ENCODE measurements around the gene RMRP.

The RMRP gene

GRCh38 chr9:35635730-35636129 lies 22.1 kb downstream of the RMRP start:
- Histone ChIP-seq H3K4me1 (ENCODE audit: low read length) (peaks cover 29% of the 10 kb centered on the region), H3K36me3 (replicated peaks; ENCODE audit: low read depth, low read length) (no peaks in the 10 kb centered on the region), H3K9me3 (ENCODE audit: insufficient read depth, low read length) (no peaks in the 10 kb centered on the region), H2AFZ (ENCODE audit: low read depth, low read length) (no peak overlapping the region), H3K79me2 (ENCODE audit: low read length) (no peaks in the 10 kb centered on the region), H3K4me3 (ENCODE audit: low read length) (no peak overlapping the region), H3K27me3 (ENCODE audit: low read depth, low read length) (no peaks in the 10 kb centered on the region), H3K9ac (ENCODE audit: low read length) (no peak overlapping the region), H4K20me1 (ENCODE audit: insufficient read depth, low read length) (no peaks in the 10 kb centered on the region), H3K27ac (ENCODE audit: low read length) (no peak overlapping the region), H3K4me2 (ENCODE audit: low read length) (peak overlapping the region; percentile 27)
- TF ChIP-seq CTCF (IDR thresholded peaks at IDR 0.05; ENCODE audit: low read depth, low read length) (no peak), EZH2phosphoT487 (IDR thresholded peaks at IDR 0.05; ENCODE audit: low read depth) (no peak)

- H3K9ac ChIP-seq (ENCODE audit: low read length), result no peak overlapping the region
- no peaks in the 10 kb centered on the region for H4K20me1 ChIP-seq (ENCODE audit: insufficient read depth, low read length)
- peaks cover 24% of the 10 kb centered on the region for H3K4me1 ChIP-seq (ENCODE audit: low read length)
- H3K27ac ChIP-seq (ENCODE audit: low read length), result no peak overlapping the region
- no peaks in the 10 kb centered on the region for H3K36me3 ChIP-seq (replicated peaks; ENCODE audit: low read depth, low read length)
- TF ChIP-seq EZH2phosphoT487 (IDR thresholded peaks at IDR 0.05; ENCODE audit: low read depth) (no peak), CTCF (IDR thresholded peaks at IDR 0.05; ENCODE audit: low read depth, low read length) (no peak)
- H3K27me3 ChIP-seq (ENCODE audit: low read depth, low read length), result no peaks in the 10 kb centered on the region
- no peak overlapping the region for H2AFZ ChIP-seq (ENCODE audit: low read depth, low read length)
- H3K4me2 ChIP-seq (ENCODE audit: low read length), result no peak overlapping the region
- no peaks in the 10 kb centered on the region for H3K9me3 ChIP-seq (ENCODE audit: insufficient read depth, low read length)
- H3K79me2 ChIP-seq (ENCODE audit: low read length), result no peaks in the 10 kb centered on the region
- no peak overlapping the region for H3K4me3 ChIP-seq (ENCODE audit: low read length)
Measured at GRCh38 chr9:35629597-35629996, 28.2 kb downstream of the RMRP start.

GRCh38 chr9:35628389-35628991 lies 29.3 kb downstream of the RMRP start:
- H2AFZ ChIP-seq (ENCODE audit: low read depth, low read length), result no peak overlapping the region
- H3K79me2 ChIP-seq (ENCODE audit: low read length), result no peaks in the 10 kb centered on the region
- H3K27ac ChIP-seq (ENCODE audit: low read length), result no peak overlapping the region
- TF ChIP-seq CTCF (IDR thresholded peaks at IDR 0.05; ENCODE audit: low read depth, low read length) (no peak), EZH2phosphoT487 (IDR thresholded peaks at IDR 0.05; ENCODE audit: low read depth) (no peak)
- H3K4me1 ChIP-seq (ENCODE audit: low read length), result peaks cover 17% of the 10 kb centered on the region
- no peaks in the 10 kb centered on the region for H3K27me3 ChIP-seq (ENCODE audit: low read depth, low read length)
- H3K9me3 ChIP-seq (ENCODE audit: insufficient read depth, low read length), result no peaks in the 10 kb centered on the region
- no peak overlapping the region for H3K9ac ChIP-seq (ENCODE audit: low read length)
- no peak overlapping the region for H3K4me3 ChIP-seq (ENCODE audit: low read length)
- H4K20me1 ChIP-seq (ENCODE audit: insufficient read depth, low read length), result no peaks in the 10 kb centered on the region
- no peaks in the 10 kb centered on the region for H3K36me3 ChIP-seq (replicated peaks; ENCODE audit: low read depth, low read length)
- no peak overlapping the region for H3K4me2 ChIP-seq (ENCODE audit: low read length)

- H3K79me2 ChIP-seq (ENCODE audit: low read length), result no peaks in the 10 kb centered on the region
- TF ChIP-seq CTCF (IDR thresholded peaks at IDR 0.05; ENCODE audit: low read depth, low read length) (no peak), EZH2phosphoT487 (IDR thresholded peaks at IDR 0.05; ENCODE audit: low read depth) (no peak)
- H3K4me1 ChIP-seq (ENCODE audit: low read length), result peaks cover 17% of the 10 kb centered on the region
Measured at GRCh38 chr9:35627575-35627974, 30.2 kb downstream of the RMRP start.

More at GRCh38 chr9:35627575-35627974, 30.2 kb downstream of the RMRP start:
- Histone ChIP-seq H3K9ac (ENCODE audit: low read length) (peak overlapping the region; percentile 35; the same call in 1 of the 2 replicates), H2AFZ (ENCODE audit: low read depth, low read length) (no peak overlapping the region), H3K36me3 (replicated peaks; ENCODE audit: low read depth, low read length) (no peaks in the 10 kb centered on the region), H3K27me3 (ENCODE audit: low read depth, low read length) (no peaks in the 10 kb centered on the region), H3K9me3 (ENCODE audit: insufficient read depth, low read length) (no peaks in the 10 kb centered on the region), H3K4me3 (ENCODE audit: low read length) (peak overlapping the region; percentile 30; the same call in 1 of the 2 replicates), H3K27ac (ENCODE audit: low read length) (peak overlapping the region; percentile 54), H4K20me1 (ENCODE audit: insufficient read depth, low read length) (no peaks in the 10 kb centered on the region), H3K4me2 (ENCODE audit: low read length) (peak overlapping the region; percentile 75)

Measured in OCI-LY3 (cell line).